HEK293 (cell line): ENCODE data around the gene PGA5.

Experiments
- PRDM1 ChIP-seq: fragments of 450-650 bp; formaldehyde crosslinking; IDR thresholded peaks from 2 replicates; pipeline ENCODE4; 2016; ENCODE audit warnings: missing biosample characterization, missing genetic modification characterization
- REPIN1 ChIP-seq: fragments of 450-650 bp; formaldehyde crosslinking; IDR thresholded peaks from 2 replicates; pipeline ENCODE4 v1.5.1; 2017; ENCODE audit warnings: missing biosample characterization, missing genetic modification characterization, low read depth
- WT1 ChIP-seq: fragments of 450-650 bp; formaldehyde crosslinking; IDR thresholded peaks from 2 replicates; pipeline ENCODE4 v1.5.1; 2016; ENCODE audit warnings: missing biosample characterization, missing genetic modification characterization
- ZBTB1 ChIP-seq: fragments of 450-650 bp; formaldehyde crosslinking; IDR thresholded peaks from 2 replicates; pipeline ENCODE4 v1.5.1; 2016; ENCODE audit warnings: missing biosample characterization, missing genetic modification characterization
- ZNF274 ChIP-seq, 2 experiments: fragments of 200-500 bp in 1 of 2; fragments of 450-650 bp in 1 of 2; sonication (Bioruptor generic) in 1 of 2; formaldehyde crosslinking in 1 of 2; IDR thresholded peaks; 2 replicates each; pipeline versions ENCODE4 v1.5.1 to v1.6.1; 2014 to 2016; ENCODE audit warnings: borderline replicate concordance in 1 of 2, inconsistent platforms in 1 of 2, low read length in 1 of 2, missing biosample characterization in 1 of 2, missing genetic modification characterization in 1 of 2
- ZNF302 ChIP-seq: fragments of 450-650 bp; formaldehyde crosslinking; IDR thresholded peaks from 2 replicates; pipeline ENCODE4 v1.5.1; 2016; ENCODE audit warnings: missing biosample characterization, missing genetic modification characterization, low read depth
- ZNF416 ChIP-seq: fragments of 450-650 bp; formaldehyde crosslinking; IDR thresholded peaks from 2 replicates; pipeline ENCODE4 v1.5.1; 2016; ENCODE audit warnings: missing biosample characterization, missing genetic modification characterization
- ZNF571 ChIP-seq: fragments of 450-650 bp; formaldehyde crosslinking; IDR thresholded peaks from 2 replicates; pipeline ENCODE4 v1.5.0; 2017; ENCODE audit warnings: missing biosample characterization, missing genetic modification characterization
- TF ChIP-seq, protein P1 (sequence below): fragments of 450-650 bp; formaldehyde crosslinking; IDR thresholded peaks from 2 replicates; pipeline ENCODE4 v1.5.1; 2016; ENCODE audit warnings: missing biosample characterization, missing genetic modification characterization
- TF ChIP-seq, protein P2 (sequence below): fragments of 450-650 bp; formaldehyde crosslinking; IDR thresholded peaks from 2 replicates; pipeline ENCODE4 v1.5.1; 2017; ENCODE audit warnings: missing biosample characterization, mild to moderate bottlenecking, missing genetic modification characterization, moderate library complexity
- TF ChIP-seq, protein P3 (sequence below): fragments of 450-650 bp; formaldehyde crosslinking; IDR thresholded peaks from 2 replicates; pipeline ENCODE4; 2016; ENCODE audit warnings: missing biosample characterization, missing genetic modification characterization
- TF ChIP-seq, protein P4 (sequence below): fragments of 450-650 bp; formaldehyde crosslinking; IDR thresholded peaks from 2 replicates; pipeline ENCODE4 v1.5.1; 2017; ENCODE audit warnings: missing biosample characterization, missing genetic modification characterization

DNA sequence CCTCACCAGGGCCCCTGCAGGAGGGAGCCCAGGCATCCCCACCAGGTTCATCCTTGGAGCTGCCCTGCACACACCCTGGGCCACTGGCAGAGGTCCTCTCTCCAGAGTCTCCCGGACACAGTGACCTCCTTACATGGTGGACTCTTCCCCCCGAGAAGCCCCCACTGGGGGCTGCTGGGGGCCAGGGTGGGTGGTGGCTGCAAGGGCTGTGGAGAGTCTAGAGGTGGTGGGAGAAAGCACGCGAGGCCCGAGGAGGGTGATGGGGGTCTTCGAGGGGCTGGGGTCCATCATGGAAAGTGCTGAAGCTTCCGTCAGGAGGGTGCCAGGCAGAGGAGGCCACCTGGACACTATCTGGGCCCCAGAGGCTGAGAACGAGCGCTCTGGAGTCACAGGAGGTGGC lies 17.6 kb downstream of the PGA5 start:
- TF ChIP-seq, protein P1, sequence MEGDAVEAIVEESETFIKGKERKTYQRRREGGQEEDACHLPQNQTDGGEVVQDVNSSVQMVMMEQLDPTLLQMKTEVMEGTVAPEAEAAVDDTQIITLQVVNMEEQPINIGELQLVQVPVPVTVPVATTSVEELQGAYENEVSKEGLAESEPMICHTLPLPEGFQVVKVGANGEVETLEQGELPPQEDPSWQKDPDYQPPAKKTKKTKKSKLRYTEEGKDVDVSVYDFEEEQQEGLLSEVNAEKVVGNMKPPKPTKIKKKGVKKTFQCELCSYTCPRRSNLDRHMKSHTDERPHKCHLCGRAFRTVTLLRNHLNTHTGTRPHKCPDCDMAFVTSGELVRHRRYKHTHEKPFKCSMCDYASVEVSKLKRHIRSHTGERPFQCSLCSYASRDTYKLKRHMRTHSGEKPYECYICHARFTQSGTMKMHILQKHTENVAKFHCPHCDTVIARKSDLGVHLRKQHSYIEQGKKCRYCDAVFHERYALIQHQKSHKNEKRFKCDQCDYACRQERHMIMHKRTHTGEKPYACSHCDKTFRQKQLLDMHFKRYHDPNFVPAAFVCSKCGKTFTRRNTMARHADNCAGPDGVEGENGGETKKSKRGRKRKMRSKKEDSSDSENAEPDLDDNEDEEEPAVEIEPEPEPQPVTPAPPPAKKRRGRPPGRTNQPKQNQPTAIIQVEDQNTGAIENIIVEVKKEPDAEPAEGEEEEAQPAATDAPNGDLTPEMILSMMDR, result no peak
- TF ChIP-seq ZNF274 (IDR thresholded peaks at IDR 0.05; ENCODE audit: low read length), result no peak
- no peak for TF ChIP-seq ZNF274 (tag by site-specific recombination; IDR thresholded peaks at IDR 0.05; ENCODE audit: borderline replicate concordance)
- no peak for TF ChIP-seq ZNF302 (tag by site-specific recombination)
- TF ChIP-seq WT1 (tag by site-specific recombination), result no peak
- TF ChIP-seq REPIN1 (tag by site-specific recombination), result no peak
- no peak for TF ChIP-seq ZNF571
- TF ChIP-seq, protein P2, sequence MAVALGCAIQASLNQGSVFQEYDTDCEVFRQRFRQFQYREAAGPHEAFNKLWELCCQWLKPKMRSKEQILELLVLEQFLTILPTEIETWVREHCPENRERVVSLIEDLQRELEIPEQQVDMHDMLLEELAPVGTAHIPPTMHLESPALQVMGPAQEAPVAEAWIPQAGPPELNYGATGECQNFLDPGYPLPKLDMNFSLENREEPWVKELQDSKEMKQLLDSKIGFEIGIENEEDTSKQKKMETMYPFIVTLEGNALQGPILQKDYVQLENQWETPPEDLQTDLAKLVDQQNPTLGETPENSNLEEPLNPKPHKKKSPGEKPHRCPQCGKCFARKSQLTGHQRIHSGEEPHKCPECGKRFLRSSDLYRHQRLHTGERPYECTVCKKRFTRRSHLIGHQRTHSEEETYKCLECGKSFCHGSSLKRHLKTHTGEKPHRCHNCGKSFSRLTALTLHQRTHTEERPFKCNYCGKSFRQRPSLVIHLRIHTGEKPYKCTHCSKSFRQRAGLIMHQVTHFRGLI (tag by site-specific recombination), result no peak
- no peak for TF ChIP-seq ZNF416 (tag by site-specific recombination)
- TF ChIP-seq, protein P3, sequence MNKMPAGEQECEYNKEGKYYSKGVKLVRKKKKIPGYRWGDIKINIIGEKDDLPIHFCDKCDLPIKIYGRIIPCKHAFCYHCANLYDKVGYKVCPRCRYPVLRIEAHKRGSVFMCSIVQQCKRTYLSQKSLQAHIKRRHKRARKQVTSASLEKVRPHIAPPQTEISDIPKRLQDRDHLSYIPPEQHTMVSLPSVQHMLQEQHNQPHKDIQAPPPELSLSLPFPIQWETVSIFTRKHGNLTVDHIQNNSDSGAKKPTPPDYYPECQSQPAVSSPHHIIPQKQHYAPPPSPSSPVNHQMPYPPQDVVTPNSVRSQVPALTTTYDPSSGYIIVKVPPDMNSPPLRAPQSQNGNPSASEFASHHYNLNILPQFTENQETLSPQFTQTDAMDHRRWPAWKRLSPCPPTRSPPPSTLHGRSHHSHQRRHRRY (tag by site-specific recombination), result no peak
- TF ChIP-seq PRDM1 (tag by site-specific recombination), result no peak
- no peak for TF ChIP-seq ZBTB1 (tag by site-specific recombination)
- TF ChIP-seq, protein P4, sequence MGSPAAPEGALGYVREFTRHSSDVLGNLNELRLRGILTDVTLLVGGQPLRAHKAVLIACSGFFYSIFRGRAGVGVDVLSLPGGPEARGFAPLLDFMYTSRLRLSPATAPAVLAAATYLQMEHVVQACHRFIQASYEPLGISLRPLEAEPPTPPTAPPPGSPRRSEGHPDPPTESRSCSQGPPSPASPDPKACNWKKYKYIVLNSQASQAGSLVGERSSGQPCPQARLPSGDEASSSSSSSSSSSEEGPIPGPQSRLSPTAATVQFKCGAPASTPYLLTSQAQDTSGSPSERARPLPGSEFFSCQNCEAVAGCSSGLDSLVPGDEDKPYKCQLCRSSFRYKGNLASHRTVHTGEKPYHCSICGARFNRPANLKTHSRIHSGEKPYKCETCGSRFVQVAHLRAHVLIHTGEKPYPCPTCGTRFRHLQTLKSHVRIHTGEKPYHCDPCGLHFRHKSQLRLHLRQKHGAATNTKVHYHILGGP (tag by site-specific recombination), result no peak
